GM18498 (cell line): ENCODE measurements around the gene MAPKAPK2.
"Not testable (repeated sequence)": the region's sequence is repeated elsewhere in the genome, so short reads cannot be mapped to it uniquely, and the experiment has no call there.

Experiments
- ATAC-seq: cut with Tn5 transposase; IDR thresholded peaks from one replicate; pipeline ENCODE4 v1.9.1; 2021; ENCODE audit warnings: mild to moderate bottlenecking, moderate library complexity; ENCODE audit not compliant: unreplicated experiment

MAPKAPK2 gene

DNA sequence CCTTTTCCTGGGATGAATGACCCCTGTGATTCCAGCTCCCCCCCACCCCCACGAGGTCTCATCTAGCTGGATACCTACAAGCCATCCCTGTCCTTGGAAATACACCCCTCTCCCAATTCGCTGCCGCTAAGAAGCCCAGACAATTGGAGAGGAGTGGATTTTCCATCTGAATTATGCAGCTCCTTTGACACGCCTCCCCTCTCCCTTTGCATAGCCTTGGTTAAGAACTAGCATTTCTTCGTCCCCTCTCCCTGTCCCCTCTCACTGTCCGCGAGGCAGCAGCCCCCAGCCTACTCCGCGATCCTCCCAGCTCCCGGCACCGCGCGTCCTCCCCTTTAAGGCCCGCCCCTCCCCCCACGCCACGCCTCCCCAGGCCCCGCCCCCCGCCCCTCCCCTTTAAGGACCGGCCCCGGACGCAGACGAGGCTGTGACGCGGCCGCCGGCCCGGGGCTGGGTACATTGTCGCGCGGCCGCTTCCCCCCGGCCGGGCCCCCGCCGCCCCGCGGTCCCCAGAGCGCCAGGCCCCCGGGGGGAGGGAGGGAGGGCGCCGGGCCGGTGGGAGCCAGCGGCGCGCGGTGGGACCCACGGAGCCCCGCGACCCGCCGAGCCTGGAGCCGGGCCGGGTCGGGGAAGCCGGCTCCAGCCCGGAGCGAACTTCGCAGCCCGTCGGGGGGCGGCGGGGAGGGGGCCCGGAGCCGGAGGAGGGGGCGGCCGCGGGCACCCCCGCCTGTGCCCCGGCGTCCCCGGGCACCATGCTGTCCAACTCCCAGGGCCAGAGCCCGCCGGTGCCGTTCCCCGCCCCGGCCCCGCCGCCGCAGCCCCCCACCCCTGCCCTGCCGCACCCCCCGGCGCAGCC, at the start of gene MAPKAPK2:
Gene MAPKAPK2 (plus strand): TSS at position 428 of the 856 bp plus-strand sequence. CDS start 325 bp downstream, at position 753.
- peak; percentile 45 for ATAC-seq

- peak; percentile 93 for ATAC-seq
Measured at GRCh38 chr1:206635080-206635977, 49.4 kb upstream of the MAPKAPK2 start, which contains the start of gene DYRK3. DYRK3 (plus strand) TSS chr1:206635536; CDS start chr1:206635704, 168 bp downstream.

DNA sequence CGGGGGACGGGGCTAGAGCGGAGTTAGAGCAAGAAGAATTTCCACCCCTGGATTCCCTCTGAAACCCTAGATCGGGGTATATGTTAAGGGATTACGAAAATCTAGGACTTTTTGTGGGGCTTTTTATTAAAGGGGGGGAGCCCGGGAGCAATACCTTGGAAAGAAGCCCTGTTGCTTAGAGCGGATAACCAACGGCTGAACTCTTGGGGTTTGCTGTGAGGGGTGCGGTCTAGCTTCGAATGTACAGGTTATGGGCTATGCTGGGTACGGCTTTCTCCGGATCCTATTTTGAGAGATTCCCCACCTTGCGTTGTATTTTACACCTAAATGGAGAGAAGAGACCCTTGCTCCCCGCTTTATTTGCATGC, 48.7 kb upstream of the MAPKAPK2 start:
- ATAC-seq: no peak

DNA sequence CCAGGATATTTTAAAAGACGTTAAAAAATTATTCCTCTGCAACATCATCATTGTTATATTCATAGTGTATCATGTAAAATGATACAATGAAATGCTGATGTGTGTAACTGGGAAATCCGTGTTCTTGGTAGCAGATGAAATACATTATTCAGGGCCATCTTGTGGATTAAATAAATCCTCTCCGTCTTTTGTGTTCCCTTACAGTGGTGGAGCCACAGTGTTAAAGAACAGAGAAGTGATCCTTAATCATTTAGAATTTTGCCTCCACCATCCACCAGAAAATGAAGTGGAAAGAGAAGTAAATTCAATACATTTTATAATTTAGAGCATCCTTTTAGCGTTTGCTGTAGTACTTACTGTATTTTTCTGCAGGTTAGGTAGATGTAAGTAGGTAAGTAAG, 48.0 kb upstream of the MAPKAPK2 start:
- ATAC-seq: no peak

- no peak for ATAC-seq
Measured at GRCh38 chr1:206637605-206638004, 47.1 kb upstream of the MAPKAPK2 start.

GRCh38 chr1:206642074-206642473, 42.6 kb upstream of the MAPKAPK2 start:
- ATAC-seq: not testable (repeated sequence)

DNA sequence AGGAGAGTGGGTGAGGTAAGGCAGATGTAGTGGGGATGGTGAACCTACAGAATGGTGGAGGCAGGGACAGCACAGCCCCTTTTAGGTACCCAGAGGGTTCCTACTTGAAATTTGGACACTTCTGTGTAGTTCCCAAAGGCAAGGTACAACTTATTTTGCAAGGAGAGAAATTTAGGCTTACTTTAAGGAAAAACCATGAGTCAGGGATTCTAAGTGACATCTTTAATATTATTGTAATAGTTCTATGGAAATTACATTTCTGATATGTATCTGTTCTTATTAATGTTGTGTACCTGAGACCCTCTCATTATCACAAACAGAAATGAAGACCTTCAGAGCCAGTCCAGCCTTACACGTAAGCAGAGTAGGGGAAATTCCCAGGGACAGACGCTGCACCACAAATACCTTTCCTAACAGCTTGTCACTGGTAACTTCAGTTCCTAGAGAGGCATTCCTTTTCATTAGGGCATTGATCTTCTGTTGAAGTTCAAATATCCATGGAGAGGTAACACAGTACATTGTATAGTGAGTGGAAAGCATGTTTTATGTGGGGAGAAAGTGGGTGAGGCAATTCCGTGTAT, 41.5 kb upstream of the MAPKAPK2 start:
- no peak for ATAC-seq

DNA sequence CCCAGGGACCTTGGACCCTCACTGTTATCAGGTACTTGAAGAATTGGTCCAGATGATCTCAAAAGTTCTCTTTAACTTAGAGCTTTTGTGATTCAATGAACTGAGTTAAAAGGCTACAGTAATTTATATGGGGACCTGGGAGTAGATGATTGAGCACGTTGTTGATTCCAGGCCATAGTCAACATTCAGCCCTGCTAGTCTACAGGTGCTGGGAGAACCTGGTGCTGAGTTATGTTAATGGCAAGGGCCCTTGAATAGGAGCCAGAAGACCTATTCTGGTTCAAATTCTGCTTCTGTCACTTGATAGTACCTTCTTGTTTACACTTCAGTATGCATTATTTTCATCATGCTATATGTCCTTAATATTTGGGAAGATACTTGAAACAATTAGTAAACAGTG, 38.2 kb upstream of the MAPKAPK2 start:
- no peak for ATAC-seq

DNA sequence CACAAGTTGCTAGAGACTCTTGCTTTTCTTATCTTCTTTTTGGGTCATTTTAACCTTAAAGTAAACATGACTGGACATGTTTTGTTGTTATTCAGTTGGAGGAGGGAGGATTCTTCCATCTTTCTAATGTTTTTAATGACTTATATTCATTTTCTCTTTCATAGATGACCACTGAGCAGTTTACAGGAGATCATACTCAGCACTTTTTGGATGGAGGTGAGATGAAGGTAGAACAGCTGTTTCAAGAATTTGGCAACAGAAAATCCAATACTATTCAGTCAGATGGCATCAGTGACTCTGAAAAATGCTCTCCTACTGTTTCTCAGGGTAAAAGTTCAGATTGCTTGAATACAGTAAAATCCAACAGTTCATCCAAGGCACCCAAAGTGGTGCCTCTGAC, 37.5 kb upstream of the MAPKAPK2 start:
- no peak for ATAC-seq

DNA sequence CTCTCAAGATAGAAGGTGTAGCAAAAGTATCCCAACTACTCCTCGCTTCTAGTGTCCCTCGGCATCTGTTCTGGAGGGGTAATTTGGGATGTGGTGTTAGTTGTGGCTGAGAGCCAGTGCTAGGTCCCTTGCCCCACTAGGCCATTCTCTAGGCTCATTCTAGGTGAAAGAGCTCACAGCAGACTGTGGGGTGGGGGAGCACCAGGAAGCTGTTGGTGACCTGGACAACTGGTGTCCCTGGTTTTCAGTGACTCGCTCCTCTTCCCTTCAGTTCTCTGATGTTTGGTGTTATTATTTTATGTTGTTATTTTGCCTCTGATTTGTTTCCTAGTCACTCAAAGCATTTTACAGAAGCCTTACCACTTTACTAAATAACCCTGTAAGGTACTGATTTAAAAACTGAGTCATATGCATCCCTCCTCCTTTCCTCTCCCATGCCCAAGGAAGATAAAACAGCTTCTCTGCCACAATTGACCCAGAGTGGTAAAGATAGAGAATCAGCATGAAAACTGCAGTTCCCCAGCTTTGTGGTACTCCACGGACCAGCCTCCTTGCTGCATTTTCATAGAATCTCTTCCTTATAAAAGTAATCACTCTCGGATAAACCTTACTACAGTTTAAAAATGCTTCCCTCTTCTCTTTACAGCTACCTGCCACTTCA, 35.3 kb upstream of the MAPKAPK2 start:
- no peak for ATAC-seq

DNA sequence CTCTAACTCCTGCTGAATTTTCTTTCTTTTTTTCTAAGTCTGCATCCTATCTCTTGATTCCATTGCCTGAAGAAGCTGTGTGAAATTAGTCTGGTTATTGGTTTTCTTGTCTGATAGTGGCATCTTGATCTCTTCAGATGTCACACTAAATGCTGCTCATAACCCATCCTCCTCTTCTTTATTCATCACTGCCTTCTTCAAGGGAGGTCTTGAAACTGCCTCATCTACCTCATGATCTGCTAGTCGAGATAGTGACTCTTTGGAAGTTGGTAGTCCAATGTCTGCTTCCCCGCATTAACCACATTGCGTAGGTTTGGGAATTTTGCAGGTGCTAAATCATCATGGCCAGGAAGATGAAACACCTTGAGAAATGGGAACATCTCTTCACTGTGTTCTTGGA, 33.7 kb upstream of the MAPKAPK2 start:
- ATAC-seq: no peak

DNA sequence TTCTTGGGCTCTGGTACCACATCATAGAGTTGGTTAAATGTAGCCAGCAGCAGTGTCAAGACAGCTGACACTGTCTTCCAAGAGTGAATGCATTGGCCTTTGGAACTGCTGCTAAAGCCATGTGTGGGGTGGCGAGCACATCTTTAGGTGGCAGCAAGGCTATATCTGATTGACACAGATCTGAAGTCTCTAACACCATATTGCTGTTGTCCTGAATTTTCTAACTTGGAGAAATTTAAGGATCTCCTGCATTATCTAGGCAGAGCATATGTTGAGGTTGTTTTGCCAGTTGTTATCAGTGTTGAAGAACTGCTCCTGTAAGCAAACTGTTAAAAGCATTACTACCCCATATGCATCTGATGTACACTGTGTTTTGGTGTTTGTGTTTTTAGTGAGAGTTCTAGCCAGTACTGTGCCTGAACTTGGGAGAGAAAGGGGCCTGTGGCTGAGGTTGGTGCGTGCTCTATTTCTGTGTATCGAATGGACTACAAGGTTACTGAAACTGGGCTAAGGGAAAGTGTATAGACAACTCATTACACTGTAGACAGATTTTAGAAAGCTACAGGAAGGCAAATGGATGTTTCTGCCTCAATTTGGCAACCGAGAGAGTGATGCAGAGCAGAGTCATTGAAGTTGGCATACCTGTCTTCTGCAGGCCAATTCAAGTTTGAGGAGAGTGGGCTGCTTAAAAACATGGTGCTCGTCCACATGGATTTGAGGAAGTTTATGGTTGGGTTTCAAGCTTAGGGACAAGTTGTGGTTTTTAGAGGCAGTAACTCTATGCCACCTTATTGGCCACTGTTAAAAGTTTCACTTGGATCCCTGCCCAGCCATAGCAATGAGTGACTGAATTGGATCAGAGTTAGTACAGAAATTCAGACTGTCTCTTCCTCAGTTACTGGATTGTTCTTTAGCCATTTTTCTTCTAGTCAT, 32.5 kb upstream of the MAPKAPK2 start:
- ATAC-seq: no peak

- no peak for ATAC-seq
Measured at GRCh38 chr1:206653715-206654459, 30.8 kb upstream of the MAPKAPK2 start.

- no peak for ATAC-seq
Measured at GRCh38 chr1:206654828-206655227, 29.9 kb upstream of the MAPKAPK2 start.

GRCh38 chr1:206655471-206655882, 29.2 kb upstream of the MAPKAPK2 start:
- ATAC-seq: no peak

GRCh38 chr1:206656936-206657335, 27.8 kb upstream of the MAPKAPK2 start:
- no peak for ATAC-seq

DNA sequence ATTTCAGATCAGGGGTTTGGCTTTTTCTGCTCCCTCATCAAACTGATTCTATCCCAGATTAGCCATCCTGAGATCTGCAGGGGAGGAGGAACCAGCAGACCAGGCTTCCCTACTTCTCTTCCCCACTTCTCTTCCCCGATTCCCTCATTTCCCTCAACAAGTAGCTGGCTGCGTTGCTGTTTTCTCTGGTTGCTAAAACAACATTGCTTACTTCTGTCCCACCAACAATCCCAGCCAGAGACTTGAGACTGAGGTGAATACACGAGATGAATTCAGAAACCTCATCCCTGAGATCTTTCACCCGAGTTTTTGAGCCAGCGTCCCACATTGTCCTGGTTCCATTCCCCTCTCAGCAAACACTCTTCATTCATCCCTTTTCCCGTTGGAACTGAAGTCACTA, 27.0 kb upstream of the MAPKAPK2 start:
- ATAC-seq: no peak

DNA sequence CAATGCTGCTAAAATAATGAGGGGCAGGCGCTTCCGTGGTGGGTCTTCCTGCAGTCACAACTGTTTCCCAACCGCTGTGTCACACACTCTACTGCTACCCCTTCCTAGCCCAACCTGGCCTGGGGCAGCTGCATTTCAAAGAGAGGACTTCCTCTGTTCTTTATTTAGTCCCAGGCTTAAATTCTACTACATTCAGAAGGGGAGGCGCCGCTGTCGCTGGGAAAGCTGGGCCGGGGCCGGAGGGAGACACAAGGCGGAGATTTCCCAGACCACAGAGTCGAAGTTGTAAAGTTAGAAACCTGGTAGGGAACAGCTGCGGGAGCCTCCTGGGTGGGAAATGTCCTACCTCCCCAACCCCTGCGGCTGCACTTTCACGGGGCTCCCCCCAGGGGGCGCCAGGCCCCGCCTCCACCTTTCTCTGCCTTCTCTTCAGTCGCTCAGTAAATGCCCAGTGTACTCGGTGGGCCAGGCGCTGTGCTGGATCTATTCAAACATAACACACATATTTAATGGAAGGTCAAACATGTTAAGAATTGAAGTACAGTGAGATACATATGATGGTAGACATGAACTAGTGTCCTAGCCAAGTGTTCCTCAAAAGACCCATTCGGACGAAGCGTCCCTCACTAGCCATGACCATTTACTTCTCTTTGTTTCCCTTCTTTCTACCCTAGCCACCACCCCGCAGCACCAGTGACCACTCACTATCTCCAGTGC, 26.3 kb upstream of the MAPKAPK2 start:
- no peak for ATAC-seq

- no peak for ATAC-seq
Measured at GRCh38 chr1:206658981-206659273, 25.8 kb upstream of the MAPKAPK2 start.
